Motor neuron (in vitro differentiated cells): ENCODE data around the gene DNAH5. TPM values are rescaled to one million over a fixed set of nuclear protein-coding genes. Genes with fewer than 3 reads are reported as not detected.

Source experiments
- ATAC-seq, 8 experiments: fragments of 200-7000 bp; cut with Tn5 transposase; replicated peaks in 6 of 8; 2 replicates each; pipeline ENCODE4 v1.8.0; 2021; ENCODE audit warnings: mild to moderate bottlenecking in 8 of 8, moderate library complexity in 8 of 8
- H3K27ac ChIP-seq, 2 donors: fragments of 250-450 bp; sonication (Bioruptor Pico); 2 replicates each; pipeline ENCODE4 v1.9.0; 2021; ENCODE audit warnings: antibody characterized with exemption in 2 of 2, mild to moderate bottlenecking in 2 of 2, moderate library complexity in 1 of 2
- H3K4me1 ChIP-seq, 2 donors: fragments of 250-450 bp; sonication (Bioruptor Pico); replicated peaks in 1 of 2; 2 replicates each; pipeline ENCODE4 v1.6.1; 2021; ENCODE audit warnings: antibody characterized with exemption in 2 of 2, mild to moderate bottlenecking in 2 of 2, moderate library complexity in 1 of 2
- H3K4me3 ChIP-seq, 5 donors: fragments of 250-450 bp; sonication (Bioruptor Pico); 2 replicates each; pipeline ENCODE4 v1.9.0; 2021; ENCODE audit warnings: antibody characterized with exemption in 5 of 5, mild to moderate bottlenecking in 5 of 5, moderate library complexity in 4 of 5
- WGBS, 10 experiments: fragments of 450-650 bp; shearing (Covaris generic); methylation state at CpG; one replicate each; pipeline ENCODE4 v1.0.0; 2022; 5-methylcytosine and 5-hydroxymethylcytosine counted together
- in situ Hi-C, 9 experiments: fragments of 400-800 bp; cut with MboI; loops; one replicate each; pipeline ENCODE4 v1.15.0; 2021; ENCODE audit warnings: low sequenced_read_pairs in 9 of 9, low pct_unique_long_range_greater_than_20kb in 2 of 9; ENCODE audit not compliant: unreplicated experiment in 9 of 9
- total RNA-seq, 8 experiments: library from RNA; unstranded; fragments of 300-600 nt; gene quantifications; 2 replicates each; pipeline versions ENCODE4 v1.2.3 to v1.2.4, GENCODE V29; 2022

DNAH5 gene
- total RNA-seq, 8 experiments from 2014 or later: 0.09 to 5.6 (median 0.31) TPM; not detected in 1

GRCh38 chr5:13731121-13731628, 213.3 kb downstream of the DNAH5 start:
- H3K27ac ChIP-seq: no peak overlapping the region
- 22 to 100% (median 82%) methylated on average over 1 to 6 of the region's 6 CpGs for WGBS, 10 experiments
- in situ Hi-C loops: no loop called here
- H3K4me3 ChIP-seq: no peak overlapping the region
- H3K4me1 ChIP-seq: no peaks in the 10 kb centered on the region
- peak in 1 of 8 experiments; percentile 30 for ATAC-seq

DNA sequence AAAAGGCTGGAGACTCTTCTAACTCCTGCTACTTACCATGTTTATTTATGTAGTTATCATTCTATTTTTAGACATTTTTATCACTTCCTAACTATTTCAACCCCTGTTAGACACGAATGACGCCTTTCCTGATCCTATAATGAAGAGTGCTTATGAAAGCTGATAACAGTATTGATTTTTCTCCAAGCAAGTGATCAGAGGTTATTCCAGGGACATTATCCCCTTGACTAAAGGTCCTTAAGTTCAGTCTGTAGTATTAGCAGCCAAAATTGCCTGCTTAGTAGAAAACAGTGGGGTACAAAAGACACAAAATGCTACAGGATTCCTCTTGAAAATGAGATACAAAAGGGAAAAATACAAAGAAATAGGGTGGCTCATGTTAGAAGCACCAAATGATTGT, 235.6 kb downstream of the DNAH5 start:
- WGBS, 10 experiments: 0 to 82% (median 57%) methylated on average over 1 to 2 of the region's 2 CpGs; no CpG with 5 or more reads in 1 of the 10 experiments
- no peak overlapping the region for H3K4me3 ChIP-seq
- in situ Hi-C loops: no loop called here
- no peak overlapping the region for H3K27ac ChIP-seq
- peaks cover 0 to 9% of the 10 kb centered on the region in 2 donors for H3K4me1 ChIP-seq
- ATAC-seq: peak in 2 of 8 experiments; percentile 20 to 28

- Histone ChIP-seq H3K4me3 (no peak overlapping the region), H3K4me1 (peaks cover 0 to 9% of the 10 kb centered on the region in 2 donors), H3K27ac (no peak overlapping the region)
- ATAC-seq: peak in 2 of 8 experiments; percentile 95 to 97
- 0 to 79% (median 39%) methylated on average over 1 to 2 of the region's 2 CpGs; no CpG with 5 or more reads in 2 of the 10 experiments for WGBS, 10 experiments
- in situ Hi-C loops: no loop called here
Observed at GRCh38 chr5:13708432-13708831, 236.1 kb downstream of the DNAH5 start.

DNA sequence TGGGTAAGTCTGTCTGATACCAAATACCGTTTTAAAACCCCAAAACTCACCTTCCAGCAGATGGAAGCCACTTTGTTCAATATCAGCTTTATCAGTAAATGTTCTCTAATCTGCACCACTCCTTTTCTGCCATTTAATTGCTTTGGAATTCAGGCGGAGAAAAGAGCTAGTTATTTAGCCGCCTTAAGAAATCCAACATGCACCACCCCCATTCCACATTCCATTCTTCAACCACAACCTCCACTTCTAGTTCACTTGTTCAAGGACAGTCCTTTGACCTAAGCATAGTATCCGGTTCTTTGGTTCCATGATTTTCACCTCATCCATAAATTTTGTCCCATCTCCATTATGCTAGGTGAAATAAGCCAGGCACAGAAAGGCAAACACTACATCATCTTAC, 240.1 kb downstream of the DNAH5 start:
- Histone ChIP-seq H3K4me1 (peaks cover 5 to 15% of the 10 kb centered on the region in 2 donors), H3K27ac (no peak overlapping the region), H3K4me3 (no peak overlapping the region)
- ATAC-seq: no peak
- 0 to 100% (median 93%) methylated on average over 1 to 4 of the region's 4 CpGs; no CpG with 5 or more reads in 1 of the 10 experiments for WGBS, 10 experiments
- in situ Hi-C loops: no loop called here

DNA sequence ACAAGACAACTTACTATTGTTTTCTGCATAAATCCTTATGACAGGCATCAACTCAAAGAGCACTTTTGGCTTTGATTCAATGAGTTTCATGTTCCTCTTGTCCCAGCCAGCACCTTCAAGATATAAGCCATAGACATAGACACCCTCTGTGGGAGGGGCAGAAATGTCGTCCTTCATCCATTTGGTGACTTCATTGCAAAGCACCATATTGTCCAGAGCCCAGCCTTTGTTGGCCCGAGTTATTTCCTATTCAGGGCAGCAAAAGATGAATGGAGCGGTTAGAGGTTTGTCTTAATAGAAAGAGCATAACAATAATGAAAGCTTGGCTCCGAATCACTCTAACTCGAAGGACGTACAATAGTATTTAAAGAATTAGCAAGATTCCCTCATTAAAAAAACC, 243.9 kb downstream of the DNAH5 start:
- WGBS, 10 experiments: 10 to 66% (median 36%) methylated on average over 2 to 6 of the region's 6 CpGs; no CpG with 5 or more reads in 1 of the 10 experiments
- H3K4me1 ChIP-seq: peaks cover 5 to 6% of the 10 kb centered on the region in 2 donors

DNA sequence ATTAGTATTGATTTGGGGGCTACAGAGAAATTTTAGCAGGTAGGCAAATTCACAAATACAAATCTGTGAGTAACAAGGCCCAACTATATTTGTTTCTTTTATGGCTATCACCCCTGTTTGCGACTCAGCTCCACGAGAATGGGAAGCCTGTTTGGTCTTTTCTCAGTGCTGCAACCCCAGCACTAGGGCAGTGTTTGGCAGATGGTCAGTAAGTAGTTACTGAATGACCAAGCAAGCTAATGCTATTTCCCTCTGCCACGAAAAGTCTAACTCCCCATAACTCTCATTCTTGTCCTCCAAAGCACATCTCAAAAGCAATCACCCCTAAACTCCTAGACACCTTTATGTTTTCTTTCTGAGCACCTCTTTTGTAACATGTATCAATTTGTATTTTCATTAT, 245.6 kb downstream of the DNAH5 start:
- in situ Hi-C loops: no loop called here
- WGBS, 10 experiments: 0 to 100% (median 32%) methylated on average over 1 to 2 of the region's 3 CpGs; no CpG with 5 or more reads in 4 of the 10 experiments
- no peak for ATAC-seq
- Histone ChIP-seq H3K4me1 (peaks cover 5 to 6% of the 10 kb centered on the region in 2 donors), H3K4me3 (no peak overlapping the region), H3K27ac (no peak overlapping the region)

More for the DNA sequence above, 243.9 kb downstream of the DNAH5 start:
- in situ Hi-C loops: no loop called here
- ATAC-seq: peak in 5 of 8 experiments; percentile 55 to 75 (median 67)
- Histone ChIP-seq H3K4me3 (no peak overlapping the region), H3K27ac (no peak overlapping the region)

GRCh38 chr5:13695076-13695712, 249.3 kb downstream of the DNAH5 start:
- no peak overlapping the region for H3K4me3 ChIP-seq
- no peaks in the 10 kb centered on the region for H3K4me1 ChIP-seq
- WGBS, 10 experiments: 14 to 84% (median 56%) methylated on average over 1 to 8 of the region's 9 CpGs; no CpG with 5 or more reads in 1 of the 10 experiments
- no peak overlapping the region for H3K27ac ChIP-seq
- in situ Hi-C loops: no loop called here
- ATAC-seq: no peak

DNA sequence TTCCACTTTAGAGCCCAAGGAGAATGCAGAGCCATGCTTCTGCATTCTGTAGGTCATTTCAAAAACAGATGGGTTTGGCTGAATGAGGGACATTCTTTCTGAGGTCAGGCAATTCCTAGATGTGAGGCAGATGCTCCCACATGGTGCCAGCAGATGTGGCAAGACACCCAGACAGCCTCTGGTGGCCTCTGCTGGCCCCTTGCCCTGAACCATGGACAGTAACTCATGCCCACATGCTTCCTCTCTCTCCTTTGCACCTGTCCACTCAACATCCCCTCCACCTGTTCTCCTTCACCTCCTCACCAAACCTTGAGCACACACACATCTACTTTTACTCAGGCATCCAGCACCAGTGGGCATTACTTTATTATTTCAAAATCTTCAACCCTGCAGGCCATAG, 252.3 kb downstream of the DNAH5 start:
- Histone ChIP-seq H3K27ac (no peak overlapping the region), H3K4me3 (no peak overlapping the region), H3K4me1 (no peaks in the 10 kb centered on the region)
- ATAC-seq: no peak
- in situ Hi-C loops: no loop called here

- no peak overlapping the region for H3K27ac ChIP-seq
- WGBS, 10 experiments: 20 to 100% (median 80%) methylated on average over 1 to 4 of the region's 4 CpGs; no CpG with 5 or more reads in 1 of the 10 experiments
- in situ Hi-C loops: no loop called here
- no peak overlapping the region for H3K4me3 ChIP-seq
- ATAC-seq: no peak
- no peaks in the 10 kb centered on the region for H3K4me1 ChIP-seq
Observed at GRCh38 chr5:13676531-13676930, 268.0 kb downstream of the DNAH5 start.

DNA sequence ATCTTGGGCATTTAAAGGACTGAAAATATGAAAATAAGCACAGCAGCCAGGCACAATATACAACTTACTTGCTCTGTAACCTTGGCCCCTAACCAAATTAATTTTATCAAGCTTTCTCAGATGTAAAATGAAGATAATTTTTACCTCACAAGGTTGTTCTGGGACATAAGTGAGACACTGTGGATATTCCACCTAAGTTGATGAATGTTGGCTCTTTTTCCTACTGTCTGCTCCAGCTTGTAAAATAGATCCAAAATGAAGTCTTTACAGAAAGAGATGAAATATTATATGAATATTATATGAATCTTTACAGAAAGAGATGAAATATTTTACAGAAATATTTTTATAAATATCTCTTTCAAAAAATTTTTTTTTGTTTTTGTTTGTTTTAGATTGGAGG, 270.1 kb downstream of the DNAH5 start:
- Histone ChIP-seq H3K4me1 (no peaks in the 10 kb centered on the region), H3K4me3 (no peak overlapping the region), H3K27ac (no peak overlapping the region)
- ATAC-seq: no peak
- in situ Hi-C loops: no loop called here

- ATAC-seq: peak in 1 of 8 experiments; percentile 18
- H3K4me1 ChIP-seq: no peaks in the 10 kb centered on the region
- WGBS, 10 experiments: 0 to 68% (median 35%) methylated on average over 1 to 3 of the region's 3 CpGs
- in situ Hi-C loops: no loop called here
- H3K27ac ChIP-seq: no peak overlapping the region
- no peak overlapping the region for H3K4me3 ChIP-seq
Observed at GRCh38 chr5:13673511-13673910, 271.0 kb downstream of the DNAH5 start.

- 0 to 80% (median 55%) methylated on average over 1 to 3 of the region's 3 CpGs; no CpG with 5 or more reads in 6 of the 10 experiments for WGBS, 10 experiments
- Histone ChIP-seq H3K4me1 (no peaks in the 10 kb centered on the region), H3K27ac (no peak overlapping the region), H3K4me3 (no peak overlapping the region)
- peak in 4 of 8 experiments; percentile 31 to 97 (median 74) for ATAC-seq
- in situ Hi-C loops: no loop called here
Observed at GRCh38 chr5:13664377-13664776, 280.1 kb downstream of the DNAH5 start.

DNA sequence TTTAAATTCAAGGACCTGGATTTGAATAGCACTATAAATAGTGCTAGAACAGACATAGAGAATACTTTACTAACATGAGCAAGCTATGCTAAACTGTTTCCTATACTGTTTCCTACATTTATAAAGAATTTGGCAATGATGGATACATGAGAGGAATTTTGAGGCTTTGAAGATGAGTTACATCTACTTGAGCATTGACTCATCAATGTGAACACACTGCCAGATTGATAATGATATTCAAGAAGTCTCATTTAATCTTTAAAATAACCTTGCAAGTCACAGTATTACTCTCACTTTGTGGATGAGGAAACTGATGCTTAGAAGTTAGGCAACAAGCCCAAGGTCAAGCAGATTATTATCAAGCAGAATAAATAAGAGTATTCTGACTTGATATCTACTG, 281.9 kb downstream of the DNAH5 start:
- H3K4me1 ChIP-seq: no peaks in the 10 kb centered on the region
- ATAC-seq: no peak
- H3K4me3 ChIP-seq: no peak overlapping the region
- H3K27ac ChIP-seq: no peak overlapping the region
- in situ Hi-C loops: no loop called here

DNA sequence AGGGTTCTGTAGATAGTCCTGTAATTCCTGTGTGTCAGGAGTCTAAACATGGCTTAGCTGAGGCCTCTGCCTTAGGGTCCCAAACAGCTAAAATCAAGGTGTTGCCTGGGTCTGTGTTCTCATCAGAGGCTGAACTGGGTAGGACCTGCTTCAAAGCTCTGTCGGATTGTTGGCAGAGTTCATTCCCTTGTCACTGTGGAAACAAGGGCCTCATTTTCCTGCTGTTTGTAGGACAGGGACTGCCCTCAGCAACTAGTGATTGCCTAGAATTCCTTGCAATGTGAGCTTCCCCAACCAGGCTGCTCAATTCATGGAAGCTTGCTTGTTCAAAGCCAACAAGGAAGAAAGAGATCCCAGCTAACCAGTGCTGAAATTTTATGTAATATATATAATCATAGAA, 283.2 kb downstream of the DNAH5 start:
- H3K27ac ChIP-seq: no peak overlapping the region

More for the DNA sequence above, 283.2 kb downstream of the DNAH5 start:
- 0 to 89% (median 21%) methylated on average over 1 of the region's 1 CpG; no CpG with 5 or more reads in 6 of the 10 experiments for WGBS, 10 experiments
- no peak overlapping the region for H3K4me3 ChIP-seq
- in situ Hi-C loops: no loop called here
- ATAC-seq: peak in 1 of 8 experiments; percentile 77
- H3K4me1 ChIP-seq: no peaks in the 10 kb centered on the region
